Measurements from ENCODE around the gene SPEG. TPM values are rescaled to one million over a fixed set of nuclear protein-coding genes. Genes with fewer than 3 reads are reported as not detected.
A peak's percentile ranks its signal among the peaks of the same experiment; 100 is the strongest.

SPEG gene
- total and polyA plus RNA-seq, 2 of the 13 experiments (the other 11 are each of a cell fraction or from before 2014, with no cell fraction given), result 0.18 to 0.24 TPM

DNA sequence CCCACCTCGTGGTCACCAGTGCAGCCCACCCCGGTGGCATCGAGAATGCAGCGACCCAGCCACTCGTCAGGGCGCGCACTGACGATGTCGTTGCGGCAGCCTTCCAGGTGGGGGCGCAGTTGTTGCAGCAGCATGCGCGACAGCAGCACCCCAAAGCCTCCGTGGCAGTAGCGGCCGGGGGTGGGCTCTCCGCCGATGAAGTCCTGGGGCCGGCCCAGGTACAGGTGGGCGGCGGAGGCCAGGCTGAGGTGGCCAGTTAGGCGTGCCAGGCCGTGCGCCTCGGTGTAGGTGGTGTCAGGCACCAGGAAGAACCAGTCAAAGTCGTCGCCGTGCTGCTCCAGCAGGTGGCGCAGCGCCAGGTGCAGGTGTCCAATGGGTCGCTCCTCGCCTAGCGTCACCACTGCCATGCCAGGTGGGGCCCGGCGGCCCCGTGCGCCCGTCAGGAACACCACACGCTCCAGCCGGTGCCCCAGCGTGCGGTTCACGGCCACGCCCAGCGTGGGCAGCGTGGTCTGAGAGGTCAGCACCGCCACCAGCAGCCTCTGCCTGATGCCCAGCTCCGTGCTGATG is 107.1 kb downstream of the SPEG start (continued):
- TF ChIP-seq, protein P1, sequence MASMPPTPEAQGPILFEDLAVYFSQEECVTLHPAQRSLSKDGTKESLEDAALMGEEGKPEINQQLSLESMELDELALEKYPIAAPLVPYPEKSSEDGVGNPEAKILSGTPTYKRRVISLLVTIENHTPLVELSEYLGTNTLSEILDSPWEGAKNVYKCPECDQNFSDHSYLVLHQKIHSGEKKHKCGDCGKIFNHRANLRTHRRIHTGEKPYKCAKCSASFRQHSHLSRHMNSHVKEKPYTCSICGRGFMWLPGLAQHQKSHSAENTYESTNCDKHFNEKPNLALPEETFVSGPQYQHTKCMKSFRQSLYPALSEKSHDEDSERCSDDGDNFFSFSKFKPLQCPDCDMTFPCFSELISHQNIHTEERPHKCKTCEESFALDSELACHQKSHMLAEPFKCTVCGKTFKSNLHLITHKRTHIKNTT (CRISPR knock-in tag; IDR thresholded peaks at IDR 0.05), result no peak
- no peak for TF ChIP-seq FIP1L1 (IDR thresholded peaks at IDR 0.05; ENCODE audit: borderline replicate concordance, insufficient read depth, low read depth, low read length)
- TF ChIP-seq MTF2 (CRISPR knock-in tag; IDR thresholded peaks at IDR 0.05; ENCODE audit: borderline replicate concordance), result peak; percentile 77; the same call in 1 of the 2 replicates
- peak; percentile 91 for TF ChIP-seq ZNF451 (CRISPR knock-in tag; IDR thresholded peaks at IDR 0.05)
- peak; percentile 81 for TF ChIP-seq MXD4 (CRISPR knock-in tag; IDR thresholded peaks at IDR 0.05)
- TF ChIP-seq CAMTA2 (CRISPR knock-in tag; IDR thresholded peaks at IDR 0.05; ENCODE audit: borderline replicate concordance), result no peak
- TF ChIP-seq ZNF839 (CRISPR knock-in tag; IDR thresholded peaks at IDR 0.05; ENCODE audit: borderline replicate concordance), result no peak
- TF ChIP-seq, protein P2, sequence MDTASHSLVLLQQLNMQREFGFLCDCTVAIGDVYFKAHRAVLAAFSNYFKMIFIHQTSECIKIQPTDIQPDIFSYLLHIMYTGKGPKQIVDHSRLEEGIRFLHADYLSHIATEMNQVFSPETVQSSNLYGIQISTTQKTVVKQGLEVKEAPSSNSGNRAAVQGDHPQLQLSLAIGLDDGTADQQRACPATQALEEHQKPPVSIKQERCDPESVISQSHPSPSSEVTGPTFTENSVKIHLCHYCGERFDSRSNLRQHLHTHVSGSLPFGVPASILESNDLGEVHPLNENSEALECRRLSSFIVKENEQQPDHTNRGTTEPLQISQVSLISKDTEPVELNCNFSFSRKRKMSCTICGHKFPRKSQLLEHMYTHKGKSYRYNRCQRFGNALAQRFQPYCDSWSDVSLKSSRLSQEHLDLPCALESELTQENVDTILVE (CRISPR knock-in tag; IDR thresholded peaks at IDR 0.05), result peak; percentile 48; the same call in 1 of the 2 replicates
- no peak for TF ChIP-seq FOXK2 (IDR thresholded peaks at IDR 0.05)
- peak; percentile 56; the same call in 1 of the 2 replicates for TF ChIP-seq PAWR (CRISPR knock-in tag; IDR thresholded peaks at IDR 0.05; ENCODE audit: borderline replicate concordance)
- TF ChIP-seq, protein P3, sequence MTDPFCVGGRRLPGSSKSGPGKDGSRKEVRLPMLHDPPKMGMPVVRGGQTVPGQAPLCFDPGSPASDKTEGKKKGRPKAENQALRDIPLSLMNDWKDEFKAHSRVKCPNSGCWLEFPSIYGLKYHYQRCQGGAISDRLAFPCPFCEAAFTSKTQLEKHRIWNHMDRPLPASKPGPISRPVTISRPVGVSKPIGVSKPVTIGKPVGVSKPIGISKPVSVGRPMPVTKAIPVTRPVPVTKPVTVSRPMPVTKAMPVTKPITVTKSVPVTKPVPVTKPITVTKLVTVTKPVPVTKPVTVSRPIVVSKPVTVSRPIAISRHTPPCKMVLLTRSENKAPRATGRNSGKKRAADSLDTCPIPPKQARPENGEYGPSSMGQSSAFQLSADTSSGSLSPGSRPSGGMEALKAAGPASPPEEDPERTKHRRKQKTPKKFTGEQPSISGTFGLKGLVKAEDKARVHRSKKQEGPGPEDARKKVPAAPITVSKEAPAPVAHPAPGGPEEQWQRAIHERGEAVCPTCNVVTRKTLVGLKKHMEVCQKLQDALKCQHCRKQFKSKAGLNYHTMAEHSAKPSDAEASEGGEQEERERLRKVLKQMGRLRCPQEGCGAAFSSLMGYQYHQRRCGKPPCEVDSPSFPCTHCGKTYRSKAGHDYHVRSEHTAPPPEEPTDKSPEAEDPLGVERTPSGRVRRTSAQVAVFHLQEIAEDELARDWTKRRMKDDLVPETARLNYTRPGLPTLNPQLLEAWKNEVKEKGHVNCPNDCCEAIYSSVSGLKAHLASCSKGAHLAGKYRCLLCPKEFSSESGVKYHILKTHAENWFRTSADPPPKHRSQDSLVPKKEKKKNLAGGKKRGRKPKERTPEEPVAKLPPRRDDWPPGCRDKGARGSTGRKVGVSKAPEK (CRISPR knock-in tag; IDR thresholded peaks at IDR 0.05; ENCODE audit: borderline replicate concordance), result 0 out of 2 replicates have a peak, but pooled peaks have one; percentile 22
- TF ChIP-seq TMF1 (CRISPR knock-in tag; IDR thresholded peaks at IDR 0.05; ENCODE audit: low read depth), result no peak
- no peak for TF ChIP-seq IRX3 (CRISPR knock-in tag; IDR thresholded peaks at IDR 0.05; ENCODE audit: borderline replicate concordance, low read depth)
- no peak for TF ChIP-seq HMG20A (CRISPR knock-in tag; IDR thresholded peaks at IDR 0.05; ENCODE audit: borderline replicate concordance)
- TF ChIP-seq EED (CRISPR knock-in tag; IDR thresholded peaks at IDR 0.05), result peak; percentile 98
- TF ChIP-seq, protein P4, sequence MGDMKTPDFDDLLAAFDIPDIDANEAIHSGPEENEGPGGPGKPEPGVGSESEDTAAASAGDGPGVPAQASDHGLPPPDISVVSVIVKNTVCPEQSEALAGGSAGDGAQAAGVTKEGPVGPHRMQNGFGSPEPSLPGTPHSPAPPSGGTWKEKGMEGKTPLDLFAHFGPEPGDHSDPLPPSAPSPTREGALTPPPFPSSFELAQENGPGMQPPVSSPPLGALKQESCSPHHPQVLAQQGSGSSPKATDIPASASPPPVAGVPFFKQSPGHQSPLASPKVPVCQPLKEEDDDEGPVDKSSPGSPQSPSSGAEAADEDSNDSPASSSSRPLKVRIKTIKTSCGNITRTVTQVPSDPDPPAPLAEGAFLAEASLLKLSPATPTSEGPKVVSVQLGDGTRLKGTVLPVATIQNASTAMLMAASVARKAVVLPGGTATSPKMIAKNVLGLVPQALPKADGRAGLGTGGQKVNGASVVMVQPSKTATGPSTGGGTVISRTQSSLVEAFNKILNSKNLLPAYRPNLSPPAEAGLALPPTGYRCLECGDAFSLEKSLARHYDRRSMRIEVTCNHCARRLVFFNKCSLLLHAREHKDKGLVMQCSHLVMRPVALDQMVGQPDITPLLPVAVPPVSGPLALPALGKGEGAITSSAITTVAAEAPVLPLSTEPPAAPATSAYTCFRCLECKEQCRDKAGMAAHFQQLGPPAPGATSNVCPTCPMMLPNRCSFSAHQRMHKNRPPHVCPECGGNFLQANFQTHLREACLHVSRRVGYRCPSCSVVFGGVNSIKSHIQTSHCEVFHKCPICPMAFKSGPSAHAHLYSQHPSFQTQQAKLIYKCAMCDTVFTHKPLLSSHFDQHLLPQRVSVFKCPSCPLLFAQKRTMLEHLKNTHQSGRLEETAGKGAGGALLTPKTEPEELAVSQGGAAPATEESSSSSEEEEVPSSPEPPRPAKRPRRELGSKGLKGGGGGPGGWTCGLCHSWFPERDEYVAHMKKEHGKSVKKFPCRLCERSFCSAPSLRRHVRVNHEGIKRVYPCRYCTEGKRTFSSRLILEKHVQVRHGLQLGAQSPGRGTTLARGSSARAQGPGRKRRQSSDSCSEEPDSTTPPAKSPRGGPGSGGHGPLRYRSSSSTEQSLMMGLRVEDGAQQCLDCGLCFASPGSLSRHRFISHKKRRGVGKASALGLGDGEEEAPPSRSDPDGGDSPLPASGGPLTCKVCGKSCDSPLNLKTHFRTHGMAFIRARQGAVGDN (CRISPR knock-in tag; IDR thresholded peaks at IDR 0.05), result peak; percentile 97
- peak; percentile 71 for TF ChIP-seq TBX3 (IDR thresholded peaks at IDR 0.05; ENCODE audit: borderline replicate concordance)
- no peak for TF ChIP-seq DPF2 (CRISPR knock-in tag; IDR thresholded peaks at IDR 0.05; ENCODE audit: borderline replicate concordance, low read depth)
